HEK293 (cell line): Measurements from ENCODE around the gene KRT4.

Experiments used
- CTCF ChIA-PET: fragments of 350-600 bp; formaldehyde crosslinking; extraction: SDS; loops from one replicate; lab custom pipeline; 2021; ENCODE audit warnings: antibody characterized with exemption; lab: Yijun Ruan, JAX
- POLR2A ChIA-PET: fragments of 300-600 bp; formaldehyde crosslinking; extraction: SDS; loops from one replicate; lab custom pipeline; 2020; ENCODE audit warnings: antibody characterized with exemption, inconsistent platforms; lab: Yijun Ruan, JAX
- H3K27ac ChIP-seq: fragments of 200-500 bp; sonication (Bioruptor generic); 2 replicates; pipeline ENCODE4 v1.5.1; 2014; ENCODE audit warnings: low read depth, low read length, control low read depth, inconsistent platforms; ENCODE audit errors: extremely low read depth
- H3K36me3 ChIP-seq, 2 experiments: fragments of 200-500 bp in 1 of 2; sonication (Bioruptor generic) in 1 of 2; 1 replicate in 1 of 2; 2 replicates in 1 of 2; pipeline ENCODE4 v1.5.1; 2014 to 2017; ENCODE audit warnings: inconsistent platforms in 2 of 2, low read length in 2 of 2; ENCODE audit not compliant: control insufficient read depth in 2 of 2, insufficient read depth in 1 of 2
- H3K4me1 ChIP-seq: fragments of 200-500 bp; sonication (Bioruptor generic); 2 replicates; pipeline ENCODE4 v1.5.1; 2014; ENCODE audit warnings: mild to moderate bottlenecking, low read length, inconsistent platforms; ENCODE audit not compliant: control insufficient read depth, insufficient read depth
- H3K4me3 ChIP-seq: 2 replicates; pipeline ENCODE4 v1.5.1; 2011; ENCODE audit warnings: low read depth, mild to moderate bottlenecking, control low read depth, low read length, moderate library complexity
- H3K9me3 ChIP-seq: fragments of 200-500 bp; sonication (Bioruptor generic); 2 replicates; pipeline ENCODE4 v1.5.1; 2014; ENCODE audit warnings: low read depth, low read length, inconsistent platforms; ENCODE audit not compliant: control insufficient read depth, insufficient read depth
- AEBP2 ChIP-seq: fragments of 450-650 bp; formaldehyde crosslinking; IDR thresholded peaks from 2 replicates; pipeline ENCODE4 v1.5.1; 2016; ENCODE audit warnings: missing biosample characterization, missing genetic modification characterization, borderline replicate concordance
- BCL11A ChIP-seq: fragments of 450-650 bp; formaldehyde crosslinking; IDR thresholded peaks from 2 replicates; pipeline ENCODE4 v1.5.1; 2016; ENCODE audit warnings: low read depth, missing biosample characterization, missing genetic modification characterization
- BCL6B ChIP-seq: fragments of 450-650 bp; formaldehyde crosslinking; IDR thresholded peaks from 2 replicates; pipeline ENCODE4 v1.5.1; 2017; ENCODE audit warnings: missing biosample characterization, missing genetic modification characterization
- CTCF ChIP-seq: fragments of 450-650 bp; formaldehyde crosslinking; IDR thresholded peaks from 2 replicates; pipeline ENCODE4 v1.5.1; 2016; ENCODE audit warnings: missing biosample characterization, missing genetic modification characterization
- GLI4 ChIP-seq: fragments of 450-650 bp; formaldehyde crosslinking; IDR thresholded peaks from 2 replicates; pipeline ENCODE4 v1.5.1; 2016; ENCODE audit warnings: missing biosample characterization, missing genetic modification characterization
- GLIS1 ChIP-seq: fragments of 450-650 bp; formaldehyde crosslinking; IDR thresholded peaks from 2 replicates; pipeline ENCODE4 v1.5.1; 2016; ENCODE audit warnings: missing biosample characterization, missing genetic modification characterization
- KLF17 ChIP-seq: fragments of 450-650 bp; formaldehyde crosslinking; IDR thresholded peaks from 2 replicates; pipeline ENCODE4 v1.5.1; 2016; ENCODE audit warnings: missing biosample characterization, missing genetic modification characterization
- MYNN ChIP-seq: fragments of 450-650 bp; formaldehyde crosslinking; IDR thresholded peaks from 2 replicates; pipeline ENCODE4 v1.5.1; 2016; ENCODE audit warnings: missing biosample characterization, missing genetic modification characterization, borderline replicate concordance
- ZBTB7A ChIP-seq: fragments of 450-650 bp; formaldehyde crosslinking; IDR thresholded peaks from 2 replicates; pipeline ENCODE4 v1.5.1; 2016; ENCODE audit warnings: low read depth, missing biosample characterization, missing genetic modification characterization
- ZBTB8A ChIP-seq: fragments of 450-650 bp; formaldehyde crosslinking; IDR thresholded peaks from 2 replicates; pipeline ENCODE4 v1.5.1; 2016; ENCODE audit warnings: missing biosample characterization, missing genetic modification characterization
- ZFP3 ChIP-seq: fragments of 450-650 bp; formaldehyde crosslinking; IDR thresholded peaks from 2 replicates; pipeline ENCODE4 v1.5.1; 2016; ENCODE audit warnings: low read depth, missing biosample characterization, missing genetic modification characterization
- ZNF18 ChIP-seq: fragments of 450-650 bp; formaldehyde crosslinking; IDR thresholded peaks from 2 replicates; pipeline ENCODE4 v1.5.1; 2016; ENCODE audit warnings: missing biosample characterization, missing genetic modification characterization
- ZNF19 ChIP-seq: fragments of 450-650 bp; formaldehyde crosslinking; IDR thresholded peaks from 2 replicates; pipeline ENCODE4; 2016; ENCODE audit warnings: missing biosample characterization, missing genetic modification characterization, low read depth
- ZNF2 ChIP-seq: fragments of 450-650 bp; formaldehyde crosslinking; IDR thresholded peaks from 2 replicates; pipeline ENCODE4 v1.5.1; 2016; ENCODE audit warnings: missing biosample characterization, missing genetic modification characterization
- ZNF202 ChIP-seq: fragments of 450-650 bp; formaldehyde crosslinking; IDR thresholded peaks from 2 replicates; pipeline ENCODE4 v1.5.1; 2016; ENCODE audit warnings: missing biosample characterization, missing genetic modification characterization, borderline replicate concordance
- ZNF211 ChIP-seq: fragments of 450-650 bp; formaldehyde crosslinking; IDR thresholded peaks from 2 replicates; pipeline ENCODE4 v1.5.1; 2016; ENCODE audit warnings: low read depth, missing biosample characterization, missing genetic modification characterization
- ZNF214 ChIP-seq: fragments of 450-650 bp; formaldehyde crosslinking; IDR thresholded peaks from 2 replicates; pipeline ENCODE4 v1.5.1; 2017; ENCODE audit warnings: missing biosample characterization, mild to moderate bottlenecking, missing genetic modification characterization, borderline replicate concordance
- ZNF341 ChIP-seq: fragments of 450-650 bp; formaldehyde crosslinking; IDR thresholded peaks from 2 replicates; pipeline ENCODE4; 2016; ENCODE audit warnings: low read depth, missing biosample characterization, missing genetic modification characterization
- ZNF354C ChIP-seq: fragments of 450-650 bp; formaldehyde crosslinking; IDR thresholded peaks from 2 replicates; pipeline ENCODE4 v1.5.1; 2016; ENCODE audit warnings: missing biosample characterization, missing genetic modification characterization, low read depth, borderline replicate concordance
- ZNF510 ChIP-seq: fragments of 450-650 bp; formaldehyde crosslinking; IDR thresholded peaks from 2 replicates; pipeline ENCODE4 v1.5.1; 2018; ENCODE audit warnings: mild to moderate bottlenecking, missing genetic modification characterization, missing biosample characterization; ENCODE audit not compliant: insufficient replicate concordance
- ZNF530 ChIP-seq: fragments of 450-650 bp; formaldehyde crosslinking; IDR thresholded peaks from 2 replicates; pipeline ENCODE4 v1.5.1; 2016; ENCODE audit warnings: low read depth, missing biosample characterization, missing genetic modification characterization
- ZNF549 ChIP-seq: fragments of 450-650 bp; IDR thresholded peaks from 2 replicates; pipeline ENCODE4 v1.5.1; 2018; ENCODE audit warnings: missing biosample characterization, missing genetic modification characterization, mild to moderate bottlenecking, inconsistent platforms, moderate library complexity
- ZNF555 ChIP-seq: fragments of 450-650 bp; formaldehyde crosslinking; conservative IDR thresholded peaks from 2 replicates; pipeline ENCODE4 v1.5.1; 2017; ENCODE audit warnings: missing biosample characterization, mild to moderate bottlenecking, missing genetic modification characterization, inconsistent platforms
- ZNF629 ChIP-seq: fragments of 450-650 bp; formaldehyde crosslinking; IDR thresholded peaks from 2 replicates; pipeline ENCODE4 v1.5.1; 2017; ENCODE audit warnings: missing biosample characterization, missing genetic modification characterization
- ZNF677 ChIP-seq: fragments of 450-650 bp; IDR thresholded peaks from 2 replicates; pipeline ENCODE4 v1.5.0; 2018; ENCODE audit warnings: missing biosample characterization, mild to moderate bottlenecking, missing genetic modification characterization, moderate library complexity
- ZNF791 ChIP-seq: fragments of 450-650 bp; formaldehyde crosslinking; IDR thresholded peaks from 2 replicates; pipeline ENCODE4 v1.5.1; 2016; ENCODE audit warnings: missing biosample characterization, missing genetic modification characterization

KRT4 gene

GRCh38 chr12:52798003-52798670, 15.8 kb downstream of the KRT4 start (continued):
- TF ChIP-seq CTCF (tag by site-specific recombination) = no peak
- no peak for TF ChIP-seq ZNF214 (tag by site-specific recombination)
- TF ChIP-seq ZFP3 (tag by site-specific recombination) = no peak
- TF ChIP-seq KLF17 = no peak
- no peak for TF ChIP-seq ZNF530
- no peak for TF ChIP-seq ZNF549 (tag by site-specific recombination)
- TF ChIP-seq ZNF791 (tag by site-specific recombination) = no peak

GRCh38 chr12:52797529-52797894, 16.4 kb downstream of the KRT4 start:
- TF ChIP-seq ZBTB7A (tag by site-specific recombination) (no peak), ZNF629 (tag by site-specific recombination) (no peak), ZNF510 (tag by site-specific recombination) (no peak), ZNF341 (tag by site-specific recombination) (no peak), GLIS1 (no peak), GLI4 (no peak), ZNF19 (tag by site-specific recombination) (no peak), ZNF2 (tag by site-specific recombination) (no peak), ZNF211 (tag by site-specific recombination) (no peak), BCL11A (tag by site-specific recombination) (no peak), MYNN (no peak), ZNF555 (tag by site-specific recombination) (no peak), ZNF202 (tag by site-specific recombination) (no peak), BCL6B (tag by site-specific recombination) (no peak), AEBP2 (no peak), ZNF677 (tag by site-specific recombination) (no peak), ZNF354C (tag by site-specific recombination) (no peak), ZBTB8A (tag by site-specific recombination) (no peak), ZNF18 (tag by site-specific recombination) (no peak)
- ChIA-PET CTCF (interaction anchor here (1.5 to 1.6 kb wide), 2 partner anchors 68 to 73 kb away, joined by 4 to 5 read pairs; no protein-coding TSS in a partner anchor), POLR2A (interaction anchor here (0.5 kb wide), 1 partner anchor 1032 kb away, joined by 3 read pairs; no protein-coding TSS in a partner anchor)
- Histone ChIP-seq H3K4me3 (no peak overlapping the region), H3K4me1 (no peaks in the 10 kb centered on the region), H3K27ac (no peak overlapping the region), H3K9me3 (no peaks in the 10 kb centered on the region), H3K36me3 (no peaks in the 10 kb centered on the region)
